GM12878 (cell line): ENCODE measurements around the gene GPRC5C. TPM values are rescaled to one million over a fixed set of nuclear protein-coding genes. Genes with fewer than 3 reads are reported as not detected.

Source experiments
- GATAD2B ChIP-seq: fragments of 450-650 bp; conservative IDR thresholded peaks from 2 replicates; pipeline ENCODE4 v1.6.1; 2017; ENCODE audit warnings: low read depth, mild to moderate bottlenecking, moderate library complexity
- JUNB ChIP-seq: IDR thresholded peaks from 2 replicates; pipeline ENCODE4 v1.6.1; 2016; ENCODE audit warnings: antibody characterized with exemption, mild to moderate bottlenecking
- KDM1A ChIP-seq: fragments of 200-600 bp; sonication (generic); IDR thresholded peaks from 2 replicates; pipeline ENCODE4 v1.6.1; 2016; ENCODE audit warnings: borderline replicate concordance
- KLF5 ChIP-seq: fragments of 450-650 bp; IDR thresholded peaks from 2 replicates; pipeline ENCODE4 v1.6.1; 2014; ENCODE audit warnings: mild to moderate bottlenecking; ENCODE audit not compliant: partially characterized antibody
- SPI1 ChIP-seq: IDR thresholded peaks from 2 replicates; pipeline ENCODE4 v1.6.1; 2011; ENCODE audit warnings: low read depth, mild to moderate bottlenecking, low read length, moderate library complexity, borderline replicate concordance; ENCODE audit not compliant: insufficient read depth
- ZNF274 ChIP-seq: IDR thresholded peaks from one replicate; pipeline ENCODE4 v1.8.0; 2011; ENCODE audit not compliant: insufficient read length, insufficient read depth
- ZNF384 ChIP-seq: IDR thresholded peaks from 2 replicates; pipeline ENCODE4 v1.6.1; 2012; ENCODE audit warnings: low read depth, mild to moderate bottlenecking, low read length, improper control_type of control experiment, borderline replicate concordance
- ZSCAN29 ChIP-seq: fragments of 450-650 bp; IDR thresholded peaks from 2 replicates; pipeline ENCODE4 v1.6.1; 2017; ENCODE audit warnings: mild to moderate bottlenecking, moderate library complexity
- polyA plus RNA-seq, 11 experiments: library from polyadenylated mRNA; depleted of rRNA in 4 of 11; unstranded in 6 of 11; stranded (reverse) in 5 of 11; fragments of >200 nt; fragmentation: Nextera tagmentation in 4 of 11; fragmentation: Illumina TruSeq in 1 of 11; extraction: Ambion mirVana in 4 of 11; extraction: Trizol in 1 of 11; gene quantifications; 1 replicate in 1 of 11; 2 replicates in 10 of 11; pipeline versions ENCODE4 v1.2.1 to v1.2.3, GENCODE V29; 2011 to 2016; ENCODE audit warnings: inconsistent platforms in 2 of 11, missing spikeins in 2 of 11, low read depth in 1 of 11
- total RNA-seq, 4 experiments: library from RNA; depleted of rRNA in 3 of 4; stranded (reverse); fragments of >200 nt in 3 of 4; fragmentation: Illumina TruSeq in 1 of 4; extraction: Trizol in 1 of 4; gene quantifications; 2 replicates each; pipeline versions ENCODE4 v1.2.1 to v1.2.3, GENCODE V29; 2013 to 2021
- TF ChIP-seq, protein P1 (sequence below): IDR thresholded peaks from 2 replicates; pipeline ENCODE4 v1.6.1; 2011; ENCODE audit warnings: mild to moderate bottlenecking, low read depth, low read length, moderate library complexity; ENCODE audit not compliant: insufficient replicate concordance
- TF ChIP-seq, protein P2 (sequence below), 3 experiments: IDR thresholded peaks in 2 of 3; conservative IDR thresholded peaks in 1 of 3; 2 replicates each; pipeline ENCODE4 v1.5.1; 2011; ENCODE audit warnings: low read depth in 3 of 3, low read length in 3 of 3, mild to moderate bottlenecking in 3 of 3, control low read depth in 2 of 3, moderate library complexity in 2 of 3, inconsistent platforms in 1 of 3, mixed read lengths in 1 of 3; ENCODE audit not compliant: control insufficient read depth in 2 of 3, insufficient read depth in 1 of 3; ENCODE audit errors: extremely low read depth in 1 of 3

Gene GPRC5C
- total and polyA plus RNA-seq, 10 of the 15 experiments (the other 5 are each of a cell fraction or from before 2014, with no cell fraction given), result 0.04 to 1.3 (median 0.36) TPM; not detected in 2

GRCh38 chr17:74467221-74467951, 35.5 kb downstream of the GPRC5C start (continued):
- TF ChIP-seq, protein P1, sequence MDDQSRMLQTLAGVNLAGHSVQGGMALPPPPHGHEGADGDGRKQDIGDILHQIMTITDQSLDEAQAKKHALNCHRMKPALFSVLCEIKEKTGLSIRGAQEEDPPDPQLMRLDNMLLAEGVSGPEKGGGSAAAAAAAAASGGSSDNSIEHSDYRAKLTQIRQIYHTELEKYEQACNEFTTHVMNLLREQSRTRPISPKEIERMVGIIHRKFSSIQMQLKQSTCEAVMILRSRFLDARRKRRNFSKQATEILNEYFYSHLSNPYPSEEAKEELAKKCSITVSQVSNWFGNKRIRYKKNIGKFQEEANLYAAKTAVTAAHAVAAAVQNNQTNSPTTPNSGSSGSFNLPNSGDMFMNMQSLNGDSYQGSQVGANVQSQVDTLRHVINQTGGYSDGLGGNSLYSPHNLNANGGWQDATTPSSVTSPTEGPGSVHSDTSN, result no peak
- TF ChIP-seq, protein P2, sequence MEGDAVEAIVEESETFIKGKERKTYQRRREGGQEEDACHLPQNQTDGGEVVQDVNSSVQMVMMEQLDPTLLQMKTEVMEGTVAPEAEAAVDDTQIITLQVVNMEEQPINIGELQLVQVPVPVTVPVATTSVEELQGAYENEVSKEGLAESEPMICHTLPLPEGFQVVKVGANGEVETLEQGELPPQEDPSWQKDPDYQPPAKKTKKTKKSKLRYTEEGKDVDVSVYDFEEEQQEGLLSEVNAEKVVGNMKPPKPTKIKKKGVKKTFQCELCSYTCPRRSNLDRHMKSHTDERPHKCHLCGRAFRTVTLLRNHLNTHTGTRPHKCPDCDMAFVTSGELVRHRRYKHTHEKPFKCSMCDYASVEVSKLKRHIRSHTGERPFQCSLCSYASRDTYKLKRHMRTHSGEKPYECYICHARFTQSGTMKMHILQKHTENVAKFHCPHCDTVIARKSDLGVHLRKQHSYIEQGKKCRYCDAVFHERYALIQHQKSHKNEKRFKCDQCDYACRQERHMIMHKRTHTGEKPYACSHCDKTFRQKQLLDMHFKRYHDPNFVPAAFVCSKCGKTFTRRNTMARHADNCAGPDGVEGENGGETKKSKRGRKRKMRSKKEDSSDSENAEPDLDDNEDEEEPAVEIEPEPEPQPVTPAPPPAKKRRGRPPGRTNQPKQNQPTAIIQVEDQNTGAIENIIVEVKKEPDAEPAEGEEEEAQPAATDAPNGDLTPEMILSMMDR (IDR thresholded peaks at IDR 0.05 in 2 of 3, conservative IDR thresholded peaks at IDR 0.05 in 1 of 3; ENCODE audit: control insufficient read depth in 2 of 3, extremely low read depth in 1 of 3, insufficient read depth in 1 of 3, low read depth in 3 of 3, low read length in 3 of 3), result no peak
- no peak for TF ChIP-seq ZNF274
- TF ChIP-seq SPI1, result peak; percentile 100
- TF ChIP-seq ZNF384, result no peak
- TF ChIP-seq KLF5, result no peak
- no peak for TF ChIP-seq KDM1A
- no peak for TF ChIP-seq ZSCAN29
- peak; percentile 73 for TF ChIP-seq JUNB
- peak; percentile 95 for TF ChIP-seq GATAD2B
- TF ChIP-seq, all 136 proteins: peak for 61
